ENCODE measurements around the gene BCL2. TPM values are rescaled to one million over a fixed set of nuclear protein-coding genes. Genes with fewer than 3 reads are reported as not detected.
A peak's percentile ranks its signal among the peaks of the same experiment; 100 is the strongest.

Gene BCL2
- total RNA-seq, 4 donors from 2014 or later: 25.2 to 39.0 (median 36.1) TPM

- peak overlapping the region in 1 of 4 donors; percentile 27 for H3K27ac ChIP-seq (replicated peaks in 1 of 4)
- H3K27me3 ChIP-seq: no peaks in the 10 kb centered on the region
- no peak for DNase-seq (ENCODE audit: extremely low spot score)
- no peak for TF ChIP-seq CTCF (IDR thresholded peaks at IDR 0.05)
- no peak for TF ChIP-seq EP300 (IDR thresholded peaks at IDR 0.05)
- TF ChIP-seq POLR2AphosphoS5 (IDR thresholded peaks at IDR 0.05): no peak
- no peak for TF ChIP-seq POLR2A (IDR thresholded peaks at IDR 0.05; ENCODE audit: low read depth)
- H3K4me1 ChIP-seq: peaks cover 23 to 61% (median 53%) of the 10 kb centered on the region in 4 donors
- intact Hi-C loops (cut with DNase I): no loop called here
- H3K4me3 ChIP-seq: no peak overlapping the region
- WGBS: 49% methylated on average over 2 of the region's 2 CpGs
- no peaks in the 10 kb centered on the region for H3K36me3 ChIP-seq
- H3K9me3 ChIP-seq: no peaks in the 10 kb centered on the region
These were observed 133.6 kb downstream of the BCL2 start for GRCh38 chr18:63185984-63186383.

GRCh38 chr18:63183952-63184770 is 135.4 kb downstream of the BCL2 start:
- 84% methylated on average over 8 of the region's 8 CpGs for WGBS
- no peak for TF ChIP-seq POLR2A (IDR thresholded peaks at IDR 0.05; ENCODE audit: low read depth)
- no peak for TF ChIP-seq EP300 (IDR thresholded peaks at IDR 0.05)
- no peak for TF ChIP-seq POLR2AphosphoS5 (IDR thresholded peaks at IDR 0.05)
- TF ChIP-seq CTCF (IDR thresholded peaks at IDR 0.05): no peak
- intact Hi-C loops (cut with DNase I): no loop called here
- Histone ChIP-seq H3K36me3 (no peaks in the 10 kb centered on the region), H3K4me1 (peaks cover 28 to 79% (median 70%) of the 10 kb centered on the region in 4 donors), H3K27me3 (no peaks in the 10 kb centered on the region), H3K27ac (replicated peaks in 1 of 4) (no peak overlapping the region), H3K9me3 (no peaks in the 10 kb centered on the region), H3K4me3 (no peak overlapping the region)
- DNase-seq (ENCODE audit: extremely low spot score): no peak

GRCh38 chr18:63183378-63183777 is 136.2 kb downstream of the BCL2 start:
- DNase-seq (ENCODE audit: extremely low spot score): no peak
- intact Hi-C loops (cut with DNase I): no loop called here
- H3K4me1 ChIP-seq: peaks cover 36 to 87% (median 78%) of the 10 kb centered on the region in 4 donors
- 84% methylated on average over 9 of the region's 9 CpGs for WGBS
- H3K9me3 ChIP-seq: no peaks in the 10 kb centered on the region
- TF ChIP-seq POLR2A (IDR thresholded peaks at IDR 0.05; ENCODE audit: low read depth) (no peak), EP300 (IDR thresholded peaks at IDR 0.05) (no peak), POLR2AphosphoS5 (IDR thresholded peaks at IDR 0.05) (no peak), CTCF (IDR thresholded peaks at IDR 0.05) (no peak)
- H3K4me3 ChIP-seq: no peak overlapping the region
- H3K27ac ChIP-seq (replicated peaks in 1 of 4): no peak overlapping the region
- no peaks in the 10 kb centered on the region for H3K36me3 ChIP-seq
- H3K27me3 ChIP-seq: no peaks in the 10 kb centered on the region

- intact Hi-C loops (cut with DNase I): no loop called here
- TF ChIP-seq EP300 (IDR thresholded peaks at IDR 0.05) (no peak), POLR2AphosphoS5 (IDR thresholded peaks at IDR 0.05) (no peak), POLR2A (IDR thresholded peaks at IDR 0.05; ENCODE audit: low read depth) (no peak), CTCF (IDR thresholded peaks at IDR 0.05) (no peak)
- Histone ChIP-seq H3K36me3 (no peaks in the 10 kb centered on the region), H3K27me3 (no peaks in the 10 kb centered on the region), H3K4me1 (peaks cover 39 to 88% (median 77%) of the 10 kb centered on the region in 4 donors), H3K9me3 (no peaks in the 10 kb centered on the region), H3K27ac (replicated peaks in 1 of 4) (no peak overlapping the region), H3K4me3 (no peak overlapping the region)
- DNase-seq (ENCODE audit: extremely low spot score): no peak
- 57% methylated on average over 5 of the region's 5 CpGs for WGBS
These were observed 136.7 kb downstream of the BCL2 start for GRCh38 chr18:63182861-63183260.
